Keratinocyte (primary cell): ENCODE data around the gene CYP20A1. TPM values are rescaled to one million over a fixed set of nuclear protein-coding genes. Genes with fewer than 3 reads are reported as not detected.

Experiments
- DNase-seq: peaks from one replicate; pipeline ENCODE4 v3.0.0-alpha.2; 2011; ENCODE audit warnings: low read depth, missing footprints, low spot score
- FAIRE-seq: peaks from 2 replicates; lab custom pipeline; 2011; peaks lifted over from hg19 to GRCh38; lab: Jason Lieb, UNC
- H2AFZ ChIP-seq: 2 replicates; pipeline ENCODE4 v1.6.0; 2012; ENCODE audit warnings: low read length, control low read depth, inconsistent platforms; ENCODE audit not compliant: control insufficient read depth
- H3K27ac ChIP-seq: 2 replicates; pipeline ENCODE4 v1.5.1; 2011; ENCODE audit warnings: low read length; ENCODE audit not compliant: control insufficient read depth, insufficient read depth
- H3K27me3 ChIP-seq: 3 replicates; pipeline ENCODE4 v1.6.0; 2011; ENCODE audit warnings: low read length; ENCODE audit not compliant: control insufficient read depth, insufficient read depth; ENCODE audit errors: extremely low read depth
- H3K36me3 ChIP-seq, 2 experiments: 2 replicates in 1 of 2; 3 replicates in 1 of 2; pipeline ENCODE4 v1.5.1; 2011; ENCODE audit warnings: low read length in 2 of 2, mild to moderate bottlenecking in 1 of 2; ENCODE audit not compliant: control insufficient read depth in 2 of 2, insufficient read depth in 2 of 2; ENCODE audit errors: extremely low read depth in 1 of 2
- H3K4me1 ChIP-seq: 3 replicates; pipeline ENCODE4 v1.5.1; 2011; ENCODE audit warnings: low read length; ENCODE audit not compliant: control insufficient read depth, insufficient read depth; ENCODE audit errors: extremely low read depth
- H3K4me2 ChIP-seq: 3 replicates; pipeline ENCODE4 v1.6.0; 2011; ENCODE audit warnings: low read depth, low read length; ENCODE audit not compliant: control insufficient read depth, insufficient read depth; ENCODE audit errors: extremely low read depth
- H3K4me3 ChIP-seq, 3 experiments: fragments of 200-600 bp in 1 of 3; sonication (generic) in 1 of 3; 2 replicates in 2 of 3; 3 replicates in 1 of 3; pipeline ENCODE4 v1.5.1; 2011 to 2016; ENCODE audit warnings: low read length in 3 of 3, mild to moderate bottlenecking in 3 of 3, control low read depth in 2 of 3, inconsistent platforms in 1 of 3, low read depth in 1 of 3, mixed read lengths in 1 of 3, mixed run types in 1 of 3, moderate library complexity in 1 of 3; ENCODE audit not compliant: control insufficient read depth in 2 of 3, insufficient read depth in 2 of 3; ENCODE audit errors: extremely low read depth in 1 of 3
- H3K79me2 ChIP-seq: 2 replicates; pipeline ENCODE4 v1.6.0; 2012; ENCODE audit warnings: low read length; ENCODE audit not compliant: control insufficient read depth, insufficient read depth
- H3K9ac ChIP-seq: 3 replicates; pipeline ENCODE4 v1.6.0; 2011; ENCODE audit warnings: low read length; ENCODE audit not compliant: control insufficient read depth, insufficient read depth; ENCODE audit errors: extremely low read depth
- H3K9me1 ChIP-seq: 3 replicates; pipeline ENCODE4 v1.6.0; 2011; ENCODE audit warnings: low read length; ENCODE audit not compliant: control insufficient read depth, insufficient read depth; ENCODE audit errors: extremely low read depth
- H3K9me3 ChIP-seq: 2 replicates; pipeline ENCODE4 v1.5.1; 2012; ENCODE audit warnings: low read depth, low read length; ENCODE audit not compliant: control insufficient read depth
- H4K20me1 ChIP-seq: 3 replicates; pipeline ENCODE4 v1.6.0; 2011; ENCODE audit warnings: low read length; ENCODE audit not compliant: control insufficient read depth, insufficient read depth; ENCODE audit errors: extremely low read depth
- EZH2 ChIP-seq: IDR thresholded peaks from one replicate; pipeline ENCODE4 v1.6.1; 2012; ENCODE audit warnings: inconsistent platforms, mild to moderate bottlenecking, low read length, moderate library complexity
- dilution Hi-C: fragments of 300-500 bp; cut with MboI; formaldehyde crosslinking; loops from one replicate; pipeline ENCODE4 v1.7.0; 2020; ENCODE audit warnings: low sequenced_read_pairs; ENCODE audit not compliant: extremely low pct_ligation_motif_present
- polyA plus RNA-seq, 5 experiments: library from polyadenylated mRNA; depleted of rRNA in 3 of 5; stranded (reverse) in 3 of 5; stranded (forward) in 1 of 5; unstranded in 1 of 5; fragments of >200 nt; gene quantifications; 1 replicate in 1 of 5; 2 replicates in 3 of 5; 3 replicates in 1 of 5; pipeline versions ENCODE4 v1.2.1 to v1.2.3, GENCODE V29; 2011 to 2012; ENCODE audit warnings: missing spikeins in 2 of 5, low read depth in 1 of 5, low replicate concordance in 1 of 5
- small RNA-seq, 3 experiments: library from RNA; depleted of rRNA; stranded (forward); fragments of <200 nt; gene quantifications; one replicate each; pipeline ENCODE3, GENCODE V24; 2012; ENCODE audit warnings: low read depth in 3 of 3, low replicate concordance in 1 of 3; ENCODE audit not compliant: insufficient read length in 3 of 3
- TF ChIP-seq, protein P1 (sequence below), 3 experiments: IDR thresholded peaks in 1 of 3; conservative IDR thresholded peaks in 1 of 3; optimal IDR thresholded peaks in 1 of 3; 2 replicates in 2 of 3; 3 replicates in 1 of 3; pipeline versions ENCODE3 to v1.5.1; 2011; ENCODE audit warnings: low read length in 3 of 3, mild to moderate bottlenecking in 3 of 3, moderate library complexity in 2 of 3, control low read depth in 1 of 3, inconsistent platforms in 1 of 3; ENCODE audit not compliant: insufficient read depth in 2 of 3; ENCODE audit errors: extremely low read depth in 1 of 3

CYP20A1 gene
- polyA plus RNA-seq, 1 donor (not counting 4 experiments of a cell fraction or from before 2014, with no cell fraction given): 8.9 TPM

GRCh38 chr2:203352604-203353255 lies 113.9 kb downstream of the CYP20A1 start:
- DNase-seq (no peak), FAIRE-seq (no peak)
- Histone ChIP-seq H2AFZ (no peak overlapping the region), H3K79me2 (peaks cover 14% of the 10 kb centered on the region), H4K20me1 (no peaks in the 10 kb centered on the region), H3K4me1 (no peaks in the 10 kb centered on the region), H3K27me3 (no peaks in the 10 kb centered on the region), H3K9me1 (no peaks in the 10 kb centered on the region), H3K9me3 (no peaks in the 10 kb centered on the region), H3K4me3 (no peak overlapping the region), H3K27ac (no peak overlapping the region), H3K36me3 (no peaks in the 10 kb centered on the region), H3K9ac (no peak overlapping the region), H3K4me2 (no peak overlapping the region)
- TF ChIP-seq, protein P1, sequence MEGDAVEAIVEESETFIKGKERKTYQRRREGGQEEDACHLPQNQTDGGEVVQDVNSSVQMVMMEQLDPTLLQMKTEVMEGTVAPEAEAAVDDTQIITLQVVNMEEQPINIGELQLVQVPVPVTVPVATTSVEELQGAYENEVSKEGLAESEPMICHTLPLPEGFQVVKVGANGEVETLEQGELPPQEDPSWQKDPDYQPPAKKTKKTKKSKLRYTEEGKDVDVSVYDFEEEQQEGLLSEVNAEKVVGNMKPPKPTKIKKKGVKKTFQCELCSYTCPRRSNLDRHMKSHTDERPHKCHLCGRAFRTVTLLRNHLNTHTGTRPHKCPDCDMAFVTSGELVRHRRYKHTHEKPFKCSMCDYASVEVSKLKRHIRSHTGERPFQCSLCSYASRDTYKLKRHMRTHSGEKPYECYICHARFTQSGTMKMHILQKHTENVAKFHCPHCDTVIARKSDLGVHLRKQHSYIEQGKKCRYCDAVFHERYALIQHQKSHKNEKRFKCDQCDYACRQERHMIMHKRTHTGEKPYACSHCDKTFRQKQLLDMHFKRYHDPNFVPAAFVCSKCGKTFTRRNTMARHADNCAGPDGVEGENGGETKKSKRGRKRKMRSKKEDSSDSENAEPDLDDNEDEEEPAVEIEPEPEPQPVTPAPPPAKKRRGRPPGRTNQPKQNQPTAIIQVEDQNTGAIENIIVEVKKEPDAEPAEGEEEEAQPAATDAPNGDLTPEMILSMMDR (optimal IDR thresholded peaks at IDR 0.05 in 1 of 3, IDR thresholded peaks at IDR 0.05 in 1 of 3, conservative IDR thresholded peaks at IDR 0.05 in 1 of 3; ENCODE audit: extremely low read depth in 1 of 3, insufficient read depth in 2 of 3, low read length in 3 of 3): no peak
- TF ChIP-seq EZH2: no peak
- dilution Hi-C loops: no loop called here

DNA sequence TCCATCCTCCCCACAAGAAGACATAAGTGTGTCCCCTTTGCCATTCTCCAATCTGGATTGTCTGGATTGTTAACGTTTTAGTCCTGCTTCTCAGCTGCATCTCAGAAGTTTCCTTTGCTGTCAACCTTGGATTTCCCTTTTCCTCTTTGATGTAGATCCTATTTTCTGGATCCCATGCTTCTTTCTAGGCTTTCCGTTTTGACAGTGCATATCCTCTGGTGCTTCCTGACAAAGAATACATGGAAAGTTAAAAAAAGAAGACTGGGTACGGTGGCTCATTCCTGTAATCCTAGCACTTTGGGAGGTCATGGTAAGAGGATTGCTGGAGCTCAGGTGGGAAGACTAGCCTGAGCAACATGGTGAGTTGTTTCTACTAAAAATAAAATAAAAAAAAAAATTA lies 116.1 kb downstream of the CYP20A1 start:
- no peak overlapping the region for H3K27ac ChIP-seq
- no peaks in the 10 kb centered on the region for H3K36me3 ChIP-seq
- no peak overlapping the region for H3K4me2 ChIP-seq
- H4K20me1 ChIP-seq: no peaks in the 10 kb centered on the region
- H3K4me1 ChIP-seq: no peaks in the 10 kb centered on the region
- H2AFZ ChIP-seq: no peak overlapping the region
- H3K27me3 ChIP-seq: no peaks in the 10 kb centered on the region
- dilution Hi-C loops: no loop called here
- peaks cover 10% of the 10 kb centered on the region for H3K79me2 ChIP-seq
- no peaks in the 10 kb centered on the region for H3K9me3 ChIP-seq
- no peak overlapping the region for H3K4me3 ChIP-seq
- FAIRE-seq (no peak), DNase-seq (no peak)
- H3K9me1 ChIP-seq: no peaks in the 10 kb centered on the region
- TF ChIP-seq, protein P1 (optimal IDR thresholded peaks at IDR 0.05 in 1 of 3, IDR thresholded peaks at IDR 0.05 in 1 of 3, conservative IDR thresholded peaks at IDR 0.05 in 1 of 3; ENCODE audit: extremely low read depth in 1 of 3, insufficient read depth in 2 of 3, low read length in 3 of 3): no peak
- TF ChIP-seq EZH2: no peak
- no peak overlapping the region for H3K9ac ChIP-seq

Small RNAs within 50 kb of the gene (small RNA-seq; reads per million reads assigned to genes)
- 0 reads per million in 3 experiments for gene RN7SL670P

Other genes starting within 250 kb of the CYP20A1 start
- 9.4 to 15.4 TPM (median 14.7 TPM) in 3 replicates for gene NBEAL1, start 224.1 kb upstream of the CYP20A1 start, polyA plus RNA-seq
- gene ABI2, start 89.4 kb downstream of the CYP20A1 start, polyA plus RNA-seq: 9.0 to 21.0 TPM (median 12.9 TPM) in 3 replicates